Tongue (tissue), 3 donors: ENCODE data around the gene COQ2. TPM values are rescaled to one million over a fixed set of nuclear protein-coding genes. Genes with fewer than 3 reads are reported as not detected.

Experiments used
- DNase-seq: peaks from one replicate; pipeline ENCODE4 v3.0.0-alpha.2; 2015
- small RNA-seq: library from RNA; depleted of rRNA; stranded (forward); fragments of <200 nt; gene quantifications from one replicate; pipeline ENCODE3, GENCODE V24; 2014; ENCODE audit warnings: low replicate concordance
- total RNA-seq: library from RNA; depleted of rRNA; stranded (reverse); fragments of >200 nt; gene quantifications from one replicate; pipeline ENCODE4 v1.2.3, GENCODE V29; 2014

COQ2 gene
- total RNA-seq, 1 donor from 2014 or later: 16.7 TPM

DNA sequence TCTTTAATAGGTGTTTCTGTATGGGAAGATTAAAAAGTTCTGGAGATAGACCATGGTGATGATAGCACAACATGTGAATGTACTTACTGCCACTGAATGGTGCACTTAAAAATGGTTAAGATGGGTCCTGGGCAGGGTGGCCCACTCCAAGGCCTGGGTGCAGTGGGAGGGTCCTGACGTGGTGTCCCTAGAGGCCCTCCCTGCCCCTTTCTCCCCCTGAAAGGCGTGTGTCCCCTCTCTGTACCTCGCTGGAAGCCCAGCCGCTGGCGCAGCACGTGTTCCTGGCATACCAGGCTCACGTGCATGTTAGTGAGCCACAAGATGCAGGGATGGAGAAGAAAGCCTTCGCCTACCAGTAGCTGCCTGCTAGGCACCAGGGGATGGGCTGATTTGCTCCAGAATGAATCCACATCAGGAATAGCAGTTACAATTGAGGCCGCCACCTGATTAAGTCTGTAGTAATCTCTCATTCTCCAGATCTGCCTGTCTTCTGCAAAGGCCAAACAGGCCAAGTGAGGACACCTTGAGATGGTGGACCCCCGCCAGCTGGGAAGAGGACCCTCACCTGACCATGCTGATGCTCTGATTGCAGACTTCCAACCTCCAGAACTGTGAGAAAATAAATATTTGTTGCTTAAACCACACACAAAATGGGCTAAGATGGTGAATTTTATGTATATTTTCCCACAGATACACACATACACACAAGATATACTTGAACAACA lies 67.5 kb downstream of the COQ2 start:
- DNase-seq: no peak

DNA sequence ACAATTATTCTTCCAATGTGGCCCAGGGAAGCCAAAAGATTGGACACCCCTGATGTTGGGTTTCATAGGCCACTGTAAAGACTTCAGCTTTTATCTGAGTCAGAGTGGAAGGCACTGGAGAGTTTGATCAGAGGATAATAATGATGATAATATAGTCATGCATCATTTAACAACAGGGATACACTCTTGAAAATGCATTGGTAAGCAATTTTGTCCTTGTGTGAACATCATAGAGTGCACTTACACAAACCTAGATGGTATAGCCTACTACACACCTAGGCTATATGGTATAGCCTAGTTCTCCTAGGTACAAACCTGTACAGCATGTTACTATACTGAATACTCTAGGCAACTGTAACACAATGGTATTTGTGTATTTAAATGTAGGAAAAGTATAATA lies 70.5 kb downstream of the COQ2 start:
- no peak for DNase-seq

Small RNA genes within 50 kb of the gene (small RNA-seq; reads per million reads assigned to genes)
- gene AC114781.3: not detected

Other genes with a start within 250 kb of the COQ2 start
- 94.3 TPM for gene COPS4, start 249.6 kb downstream of the COQ2 start, total RNA-seq
- 2.4 TPM for gene PLAC8, start 170.1 kb downstream of the COQ2 start, total RNA-seq
- gene HPSE, start 50.0 kb upstream of the COQ2 start, total RNA-seq: 1.0 TPM
- gene HELQ, start 171.0 kb upstream of the COQ2 start, total RNA-seq: 23.2 TPM
- gene MRPS18C, start 171.3 kb upstream of the COQ2 start, total RNA-seq: 24.7 TPM
- gene ABRAXAS1, start 200.3 kb upstream of the COQ2 start, total RNA-seq: 17.8 TPM